ENCODE data around the gene BMPER.
A peak's percentile ranks its signal among the peaks of the same experiment; 100 is the strongest.

- no peak for TF ChIP-seq POLR2A (IDR thresholded peaks at IDR 0.05)
- TF ChIP-seq CTCF (IDR thresholded peaks at IDR 0.05) = peak; percentile 89 to 95 (median 93)
Measured at GRCh38 chr7:33932832-33933468, 27.6 kb downstream of the BMPER start.

Measured in uterus (tissue), 2 donors.